ENCODE results near the gene IRAK3.

DNA sequence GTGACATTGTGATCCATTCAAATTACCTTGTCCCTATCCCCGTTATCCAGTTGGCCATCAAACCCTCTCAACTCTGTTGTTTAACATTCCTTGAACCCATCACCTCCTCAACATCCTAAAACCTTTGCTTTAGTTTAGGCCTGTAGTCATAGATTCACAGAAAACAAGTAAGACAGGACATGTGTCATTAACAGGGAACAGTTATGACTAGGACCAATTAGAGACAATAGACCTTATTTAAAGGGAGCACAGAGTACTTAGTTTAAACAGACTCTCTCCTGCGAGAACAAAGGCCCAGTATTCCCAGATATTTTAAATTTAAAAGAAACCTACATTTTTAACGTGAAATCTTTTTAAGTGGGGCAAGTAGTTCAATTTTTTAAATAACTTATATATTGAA, 93.2 kb downstream of the IRAK3 start:
- TF ChIP-seq, protein P1, sequence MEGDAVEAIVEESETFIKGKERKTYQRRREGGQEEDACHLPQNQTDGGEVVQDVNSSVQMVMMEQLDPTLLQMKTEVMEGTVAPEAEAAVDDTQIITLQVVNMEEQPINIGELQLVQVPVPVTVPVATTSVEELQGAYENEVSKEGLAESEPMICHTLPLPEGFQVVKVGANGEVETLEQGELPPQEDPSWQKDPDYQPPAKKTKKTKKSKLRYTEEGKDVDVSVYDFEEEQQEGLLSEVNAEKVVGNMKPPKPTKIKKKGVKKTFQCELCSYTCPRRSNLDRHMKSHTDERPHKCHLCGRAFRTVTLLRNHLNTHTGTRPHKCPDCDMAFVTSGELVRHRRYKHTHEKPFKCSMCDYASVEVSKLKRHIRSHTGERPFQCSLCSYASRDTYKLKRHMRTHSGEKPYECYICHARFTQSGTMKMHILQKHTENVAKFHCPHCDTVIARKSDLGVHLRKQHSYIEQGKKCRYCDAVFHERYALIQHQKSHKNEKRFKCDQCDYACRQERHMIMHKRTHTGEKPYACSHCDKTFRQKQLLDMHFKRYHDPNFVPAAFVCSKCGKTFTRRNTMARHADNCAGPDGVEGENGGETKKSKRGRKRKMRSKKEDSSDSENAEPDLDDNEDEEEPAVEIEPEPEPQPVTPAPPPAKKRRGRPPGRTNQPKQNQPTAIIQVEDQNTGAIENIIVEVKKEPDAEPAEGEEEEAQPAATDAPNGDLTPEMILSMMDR (IDR thresholded peaks at IDR 0.05) = no peak
- TF ChIP-seq POLR2A (IDR thresholded peaks at IDR 0.05) = no peak

Data from testis (tissue), 2 donors.